Activated naive CD8-positive, alpha-beta T cell treated with anti-CD3 and anti-CD28 coated beads for 36 hours (primary cell): ENCODE results near the gene CCZ1. TPM values are rescaled to one million over a fixed set of nuclear protein-coding genes. Genes with fewer than 3 reads are reported as not detected.
"Not testable (repeated sequence)": the region's sequence is repeated elsewhere in the genome, so short reads cannot be mapped to it uniquely, and the experiment has no call there.

Experiments used
- DNase-seq: peaks from one replicate; pipeline ENCODE4 v3.0.0; 2021
- H3K27ac Mint-ChIP-seq: one replicate; pipeline ENCODE4 v1.8.0; 2022; ENCODE audit warnings: mild to moderate bottlenecking, moderate library complexity, mixed read lengths
- H3K27me3 Mint-ChIP-seq: one replicate; pipeline ENCODE4 v1.8.0; 2022; ENCODE audit warnings: mild to moderate bottlenecking, mixed read lengths
- H3K36me3 Mint-ChIP-seq: one replicate; pipeline ENCODE4 v1.8.0; 2021; ENCODE audit warnings: mild to moderate bottlenecking, mixed read lengths
- H3K4me1 Mint-ChIP-seq: one replicate; pipeline ENCODE4 v1.8.0; 2021; ENCODE audit warnings: mixed read lengths
- H3K4me3 Mint-ChIP-seq: one replicate; pipeline ENCODE4 v1.8.0; 2022; ENCODE audit warnings: mild to moderate bottlenecking, moderate library complexity, mixed read lengths
- H3K9me3 Mint-ChIP-seq: one replicate; pipeline ENCODE4 v1.8.0; 2022; ENCODE audit warnings: mixed read lengths
- total RNA-seq, 2 experiments: library from RNA; stranded (reverse); gene quantifications; one replicate each; pipeline ENCODE4 v1.2.3, GENCODE V29; 2021

Gene CCZ1
- total RNA-seq, 2 experiments from 2014 or later, result 96.8 to 98.2 TPM

DNA sequence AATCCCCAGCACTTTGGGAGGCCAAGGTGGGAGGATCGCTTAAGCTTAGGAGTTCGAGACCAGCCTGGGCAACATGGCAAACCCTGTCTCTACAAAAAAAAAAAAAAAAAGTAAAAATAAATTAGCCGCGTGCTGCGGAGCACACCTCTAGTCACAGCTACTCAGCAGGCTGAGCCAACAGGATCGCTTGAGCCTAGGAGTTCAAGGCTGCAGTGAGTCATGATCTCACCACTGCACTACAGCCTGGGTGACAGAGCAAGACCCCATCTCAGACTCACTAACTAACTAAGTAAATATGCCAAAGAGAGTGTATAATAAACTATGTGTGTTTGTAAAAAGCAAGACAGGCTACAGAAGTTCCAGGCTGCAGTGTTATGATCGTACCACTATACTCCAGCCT, 65.3 kb downstream of the CCZ1 start:
- not testable (repeated sequence) for H3K9me3 Mint-ChIP-seq, H3K4me3 Mint-ChIP-seq, H3K27ac Mint-ChIP-seq, H3K27me3 Mint-ChIP-seq, H3K4me1 Mint-ChIP-seq, H3K36me3 Mint-ChIP-seq, DNase-seq

DNA sequence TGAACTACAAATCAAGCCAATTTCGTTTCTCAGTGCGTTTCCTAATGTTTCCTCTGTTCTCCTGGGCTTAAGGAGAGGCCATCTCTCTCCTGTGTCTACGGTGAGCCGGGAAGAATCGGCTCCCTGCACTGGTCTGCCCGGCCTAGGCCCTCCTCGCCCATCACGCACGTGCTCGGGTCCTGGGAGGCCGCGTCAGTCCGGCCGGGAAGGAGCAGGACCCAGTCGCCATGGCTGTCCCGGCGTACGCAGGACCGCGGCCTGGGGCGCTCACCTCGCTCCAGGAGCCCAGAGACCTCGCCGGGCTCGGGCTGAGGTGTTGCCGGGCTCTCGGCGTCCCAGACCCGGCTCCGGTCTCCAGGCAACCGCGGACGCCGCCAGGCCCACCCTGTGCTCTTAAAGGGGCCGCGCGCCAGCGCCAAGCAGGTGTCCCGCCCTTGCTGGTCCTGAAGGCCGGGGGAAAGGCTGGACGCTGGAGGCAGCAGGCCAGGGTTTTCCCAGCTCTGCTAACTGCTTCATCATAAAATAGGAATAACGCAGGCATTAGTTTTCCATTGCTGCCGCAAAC, 71.9 kb downstream of the CCZ1 start, which contains the start of gene RSPH10B:
TSS of gene RSPH10B (minus strand) at position 343 of the 565 bp plus-strand sequence. CDS start 3,573 bp downstream, outside the sequence.
- H3K9me3 Mint-ChIP-seq, H3K27me3 Mint-ChIP-seq, H3K36me3 Mint-ChIP-seq, H3K4me3 Mint-ChIP-seq, H3K4me1 Mint-ChIP-seq, DNase-seq, H3K27ac Mint-ChIP-seq: not testable (repeated sequence)

DNA sequence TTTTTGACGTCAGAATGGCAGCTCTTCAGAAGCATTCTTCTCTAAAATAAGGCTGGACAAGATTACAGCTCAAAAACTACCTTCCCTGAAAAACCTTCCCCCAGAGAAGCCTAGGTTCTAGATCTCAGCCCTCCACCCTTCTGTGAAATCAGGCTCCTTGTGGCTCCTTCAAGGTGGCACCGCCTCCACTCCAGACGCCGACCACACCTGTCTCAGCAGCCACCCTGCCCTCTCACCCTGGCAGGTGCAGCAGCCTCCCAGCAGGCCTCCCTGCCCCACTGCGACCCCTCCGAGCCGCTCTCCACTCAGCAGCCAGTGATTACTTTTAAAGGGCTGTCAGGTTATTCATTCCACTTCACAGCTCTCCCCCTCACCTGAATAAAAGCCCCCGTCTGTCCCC, 75.0 kb downstream of the CCZ1 start:
- DNase-seq, H3K27ac Mint-ChIP-seq, H3K9me3 Mint-ChIP-seq, H3K4me1 Mint-ChIP-seq, H3K36me3 Mint-ChIP-seq, H3K4me3 Mint-ChIP-seq, H3K27me3 Mint-ChIP-seq: not testable (repeated sequence)

Other genes with a start within 250 kb of the CCZ1 start
- gene RNF216, start 117.1 kb upstream of the CCZ1 start, total RNA-seq, result 10 to 100 TPM; 45.5 to 48.1 TPM
- not detected for gene OCM, start 17.9 kb upstream of the CCZ1 start, total RNA-seq
- gene RSPH10B, start 72.0 kb downstream of the CCZ1 start, total RNA-seq, result not detected
- 10 to 100 TPM; 25.8 to 27.3 TPM for gene PMS2, start 110.3 kb downstream of the CCZ1 start, total RNA-seq
- 10 to 100 TPM; 83.4 to 84.4 TPM for gene AIMP2, start 110.5 kb downstream of the CCZ1 start, total RNA-seq
- gene ANKRD61, start 132.6 kb downstream of the CCZ1 start, total RNA-seq, result under 1 TPM in 1 of 2 experiments, not detected in 1; 0.16 TPM
- gene EIF2AK1, start 160.4 kb downstream of the CCZ1 start, total RNA-seq, result 100 to 1,000 TPM; 107 to 116 TPM
- 10 to 100 TPM; 11.9 to 12.9 TPM for gene USP42, start 206.2 kb downstream of the CCZ1 start, total RNA-seq